ENCODE measurements around the gene WARS2. TPM values are rescaled to one million over a fixed set of nuclear protein-coding genes. Genes with fewer than 3 reads are reported as not detected.

The WARS2 gene
- total and polyA plus RNA-seq, 2 donors from 2014 or later, result 13.9 to 14.8 TPM

DNA sequence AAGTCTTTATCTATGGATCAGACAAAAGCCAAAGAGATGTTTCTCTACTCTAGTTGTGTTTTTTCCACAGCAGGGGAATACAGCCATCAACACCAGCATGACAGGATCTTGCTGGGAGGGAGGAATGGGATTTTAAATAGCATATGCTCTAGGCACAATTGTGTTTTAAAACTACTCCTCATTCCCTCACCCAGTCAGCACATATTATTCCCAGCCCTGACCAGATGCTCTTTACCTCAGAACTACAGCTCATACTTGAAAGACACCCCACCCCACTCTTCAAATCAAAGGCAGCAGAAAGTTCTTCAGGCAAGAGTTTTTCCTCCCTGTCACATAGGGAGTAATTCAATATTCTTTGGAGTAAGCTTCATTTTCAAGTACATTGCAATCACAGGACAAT is 106.1 kb downstream of the WARS2 start:
- TF ChIP-seq, protein P1, sequence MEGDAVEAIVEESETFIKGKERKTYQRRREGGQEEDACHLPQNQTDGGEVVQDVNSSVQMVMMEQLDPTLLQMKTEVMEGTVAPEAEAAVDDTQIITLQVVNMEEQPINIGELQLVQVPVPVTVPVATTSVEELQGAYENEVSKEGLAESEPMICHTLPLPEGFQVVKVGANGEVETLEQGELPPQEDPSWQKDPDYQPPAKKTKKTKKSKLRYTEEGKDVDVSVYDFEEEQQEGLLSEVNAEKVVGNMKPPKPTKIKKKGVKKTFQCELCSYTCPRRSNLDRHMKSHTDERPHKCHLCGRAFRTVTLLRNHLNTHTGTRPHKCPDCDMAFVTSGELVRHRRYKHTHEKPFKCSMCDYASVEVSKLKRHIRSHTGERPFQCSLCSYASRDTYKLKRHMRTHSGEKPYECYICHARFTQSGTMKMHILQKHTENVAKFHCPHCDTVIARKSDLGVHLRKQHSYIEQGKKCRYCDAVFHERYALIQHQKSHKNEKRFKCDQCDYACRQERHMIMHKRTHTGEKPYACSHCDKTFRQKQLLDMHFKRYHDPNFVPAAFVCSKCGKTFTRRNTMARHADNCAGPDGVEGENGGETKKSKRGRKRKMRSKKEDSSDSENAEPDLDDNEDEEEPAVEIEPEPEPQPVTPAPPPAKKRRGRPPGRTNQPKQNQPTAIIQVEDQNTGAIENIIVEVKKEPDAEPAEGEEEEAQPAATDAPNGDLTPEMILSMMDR (IDR thresholded peaks at IDR 0.05; ENCODE audit: borderline replicate concordance, extremely low read depth, insufficient read depth), result no peak
- FAIRE-seq, result no peak
- no peak for DNase-seq
- no peak overlapping the region for H3K9ac ChIP-seq (ENCODE audit: low read length in 3 of 3)
- H3K36me3 ChIP-seq (ENCODE audit: control insufficient read depth in 2 of 3, insufficient read depth in 3 of 3, low read length in 3 of 3), result no peaks in the 10 kb centered on the region
- H3K9me3 ChIP-seq (ENCODE audit: control insufficient read depth in 2 of 3, insufficient read depth in 1 of 3, low read length in 3 of 3), result no peaks in the 10 kb centered on the region
- no peaks in the 10 kb centered on the region for H3K27me3 ChIP-seq (ENCODE audit: control insufficient read depth, insufficient read depth, low read length)
- H3K4me3 ChIP-seq (ENCODE audit: low read length in 3 of 3), result no peak overlapping the region
- H3K4me1 ChIP-seq (ENCODE audit: control insufficient read depth in 2 of 3, insufficient read depth in 2 of 3, low read depth in 1 of 3, low read length in 3 of 3), result no peaks in the 10 kb centered on the region
- no peak overlapping the region for H3K27ac ChIP-seq (ENCODE audit: low read depth in 2 of 2, low read length in 2 of 2)
- intact Hi-C loops (cut with DNase I), result no loop called here

GRCh38 chr1:119032986-119033385 is 107.5 kb downstream of the WARS2 start:
- TF ChIP-seq, protein P1 (IDR thresholded peaks at IDR 0.05; ENCODE audit: borderline replicate concordance, extremely low read depth, insufficient read depth), result no peak
- no peak for FAIRE-seq
- Histone ChIP-seq H3K36me3 (ENCODE audit: control insufficient read depth in 2 of 3, insufficient read depth in 3 of 3, low read length in 3 of 3) (no peaks in the 10 kb centered on the region), H3K9ac (ENCODE audit: low read length in 3 of 3) (no peak overlapping the region), H3K27ac (ENCODE audit: low read depth in 2 of 2, low read length in 2 of 2) (no peak overlapping the region), H3K27me3 (ENCODE audit: control insufficient read depth, insufficient read depth, low read length) (no peaks in the 10 kb centered on the region), H3K4me3 (ENCODE audit: low read length in 3 of 3) (no peak overlapping the region), H3K4me1 (ENCODE audit: control insufficient read depth in 2 of 3, insufficient read depth in 2 of 3, low read depth in 1 of 3, low read length in 3 of 3) (no peaks in the 10 kb centered on the region), H3K9me3 (ENCODE audit: control insufficient read depth in 2 of 3, insufficient read depth in 1 of 3, low read length in 3 of 3) (no peaks in the 10 kb centered on the region)
- no peak for DNase-seq
- intact Hi-C loops (cut with DNase I), result no loop called here

GRCh38 chr1:119027759-119028158 is 112.7 kb downstream of the WARS2 start:
- Histone ChIP-seq H3K4me3 (ENCODE audit: low read length in 3 of 3) (no peak overlapping the region), H3K36me3 (ENCODE audit: control insufficient read depth in 2 of 3, insufficient read depth in 3 of 3, low read length in 3 of 3) (no peaks in the 10 kb centered on the region), H3K27me3 (ENCODE audit: control insufficient read depth, insufficient read depth, low read length) (no peaks in the 10 kb centered on the region), H3K9me3 (ENCODE audit: control insufficient read depth in 2 of 3, insufficient read depth in 1 of 3, low read length in 3 of 3) (no peaks in the 10 kb centered on the region), H3K4me1 (ENCODE audit: control insufficient read depth in 2 of 3, insufficient read depth in 2 of 3, low read depth in 1 of 3, low read length in 3 of 3) (no peaks in the 10 kb centered on the region), H3K27ac (ENCODE audit: low read depth in 2 of 2, low read length in 2 of 2) (no peak overlapping the region), H3K9ac (ENCODE audit: low read length in 3 of 3) (no peak overlapping the region)
- DNase-seq, result no peak
- no peak for FAIRE-seq
- TF ChIP-seq, protein P1 (IDR thresholded peaks at IDR 0.05; ENCODE audit: borderline replicate concordance, extremely low read depth, insufficient read depth), result no peak
- intact Hi-C loops (cut with DNase I), result no loop called here

DNA sequence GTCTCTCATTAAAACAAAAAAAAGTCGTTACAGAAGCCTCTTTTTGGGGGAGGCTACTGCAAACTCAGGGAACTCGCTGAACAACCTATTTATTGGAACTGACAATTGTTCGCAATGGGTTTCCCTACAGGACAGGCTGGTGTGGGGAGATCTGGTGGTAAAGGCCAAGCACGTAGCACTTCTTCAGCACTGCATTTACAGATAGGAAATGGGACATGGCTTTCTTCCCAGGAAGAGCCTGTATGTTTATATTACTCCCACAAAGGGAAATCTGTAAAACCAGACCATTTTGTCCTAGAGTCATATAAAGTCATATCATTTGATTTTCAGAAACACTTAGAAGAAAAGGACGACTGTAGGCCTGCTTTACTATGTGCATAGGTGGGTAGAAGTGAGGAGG is 113.5 kb downstream of the WARS2 start:
- no peak overlapping the region for H3K4me3 ChIP-seq (ENCODE audit: low read length in 3 of 3)
- TF ChIP-seq, protein P1 (IDR thresholded peaks at IDR 0.05; ENCODE audit: borderline replicate concordance, extremely low read depth, insufficient read depth), result no peak
- DNase-seq, result no peak
- H3K4me1 ChIP-seq (ENCODE audit: control insufficient read depth in 2 of 3, insufficient read depth in 2 of 3, low read depth in 1 of 3, low read length in 3 of 3), result no peaks in the 10 kb centered on the region
- intact Hi-C loops (cut with DNase I), result no loop called here
- no peaks in the 10 kb centered on the region for H3K27me3 ChIP-seq (ENCODE audit: control insufficient read depth, insufficient read depth, low read length)
- no peaks in the 10 kb centered on the region for H3K36me3 ChIP-seq (ENCODE audit: control insufficient read depth in 2 of 3, insufficient read depth in 3 of 3, low read length in 3 of 3)
- FAIRE-seq, result no peak
- H3K27ac ChIP-seq (ENCODE audit: low read depth in 2 of 2, low read length in 2 of 2), result no peak overlapping the region
- no peaks in the 10 kb centered on the region for H3K9me3 ChIP-seq (ENCODE audit: control insufficient read depth in 2 of 3, insufficient read depth in 1 of 3, low read length in 3 of 3)
- no peak overlapping the region for H3K9ac ChIP-seq (ENCODE audit: low read length in 3 of 3)
